HL-60 (cell line): Measurements from ENCODE around the gene MX2.

Source experiments
- DNase-seq, 2 experiments: peaks; one replicate each; pipeline ENCODE4 v3.0.0-alpha.2; 2010 to 2020; ENCODE audit warnings: low read depth in 1 of 2, low spot score in 1 of 2
- H3K27ac ChIP-seq: fragments of 250-450 bp; sonication (Bioruptor Pico); replicated peaks from 2 replicates; pipeline ENCODE4 v1.5.1; 2020; ENCODE audit warnings: mild to moderate bottlenecking, moderate library complexity
- H3K27me3 ChIP-seq: fragments of 250-450 bp; sonication (Bioruptor Pico); 2 replicates; pipeline ENCODE4 v1.5.1; 2021; ENCODE audit warnings: mild to moderate bottlenecking, moderate library complexity; ENCODE audit not compliant: insufficient read depth, poor library complexity, severe bottlenecking
- H3K4me3 ChIP-seq: replicated peaks from 2 replicates; pipeline ENCODE4 v1.5.1; 2011; ENCODE audit warnings: mild to moderate bottlenecking, control low read depth, low read length; ENCODE audit not compliant: insufficient read depth
- GABPA ChIP-seq: IDR thresholded peaks from 2 replicates; pipeline ENCODE4 v1.6.1; 2012; ENCODE audit warnings: low read depth
- POLR2AphosphoS5 ChIP-seq: IDR thresholded peaks from 2 replicates; pipeline ENCODE4 v1.6.1; 2012; ENCODE audit warnings: low read depth
- SPI1 ChIP-seq: IDR thresholded peaks from 2 replicates; pipeline ENCODE4 v1.6.1; 2012; ENCODE audit warnings: low read depth, mild to moderate bottlenecking, borderline replicate concordance
- TF ChIP-seq, protein P1 (sequence below): IDR thresholded peaks from one replicate; pipeline ENCODE4 v1.5.1; 2011; ENCODE audit warnings: low read length, control low read depth, inconsistent platforms; ENCODE audit not compliant: insufficient read depth
- TF ChIP-seq, protein P2 (sequence below): IDR thresholded peaks from 2 replicates; pipeline ENCODE4 v1.6.1; 2012; ENCODE audit warnings: low read depth; ENCODE audit not compliant: insufficient replicate concordance

MX2 gene

GRCh38 chr21:41381731-41382130 is 19.9 kb downstream of the MX2 start:
- H3K4me3 ChIP-seq = no peak overlapping the region
- TF ChIP-seq, protein P1, sequence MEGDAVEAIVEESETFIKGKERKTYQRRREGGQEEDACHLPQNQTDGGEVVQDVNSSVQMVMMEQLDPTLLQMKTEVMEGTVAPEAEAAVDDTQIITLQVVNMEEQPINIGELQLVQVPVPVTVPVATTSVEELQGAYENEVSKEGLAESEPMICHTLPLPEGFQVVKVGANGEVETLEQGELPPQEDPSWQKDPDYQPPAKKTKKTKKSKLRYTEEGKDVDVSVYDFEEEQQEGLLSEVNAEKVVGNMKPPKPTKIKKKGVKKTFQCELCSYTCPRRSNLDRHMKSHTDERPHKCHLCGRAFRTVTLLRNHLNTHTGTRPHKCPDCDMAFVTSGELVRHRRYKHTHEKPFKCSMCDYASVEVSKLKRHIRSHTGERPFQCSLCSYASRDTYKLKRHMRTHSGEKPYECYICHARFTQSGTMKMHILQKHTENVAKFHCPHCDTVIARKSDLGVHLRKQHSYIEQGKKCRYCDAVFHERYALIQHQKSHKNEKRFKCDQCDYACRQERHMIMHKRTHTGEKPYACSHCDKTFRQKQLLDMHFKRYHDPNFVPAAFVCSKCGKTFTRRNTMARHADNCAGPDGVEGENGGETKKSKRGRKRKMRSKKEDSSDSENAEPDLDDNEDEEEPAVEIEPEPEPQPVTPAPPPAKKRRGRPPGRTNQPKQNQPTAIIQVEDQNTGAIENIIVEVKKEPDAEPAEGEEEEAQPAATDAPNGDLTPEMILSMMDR = no peak
- TF ChIP-seq POLR2AphosphoS5 (no peak), SPI1 (no peak), GABPA (no peak)
- TF ChIP-seq, protein P2, sequence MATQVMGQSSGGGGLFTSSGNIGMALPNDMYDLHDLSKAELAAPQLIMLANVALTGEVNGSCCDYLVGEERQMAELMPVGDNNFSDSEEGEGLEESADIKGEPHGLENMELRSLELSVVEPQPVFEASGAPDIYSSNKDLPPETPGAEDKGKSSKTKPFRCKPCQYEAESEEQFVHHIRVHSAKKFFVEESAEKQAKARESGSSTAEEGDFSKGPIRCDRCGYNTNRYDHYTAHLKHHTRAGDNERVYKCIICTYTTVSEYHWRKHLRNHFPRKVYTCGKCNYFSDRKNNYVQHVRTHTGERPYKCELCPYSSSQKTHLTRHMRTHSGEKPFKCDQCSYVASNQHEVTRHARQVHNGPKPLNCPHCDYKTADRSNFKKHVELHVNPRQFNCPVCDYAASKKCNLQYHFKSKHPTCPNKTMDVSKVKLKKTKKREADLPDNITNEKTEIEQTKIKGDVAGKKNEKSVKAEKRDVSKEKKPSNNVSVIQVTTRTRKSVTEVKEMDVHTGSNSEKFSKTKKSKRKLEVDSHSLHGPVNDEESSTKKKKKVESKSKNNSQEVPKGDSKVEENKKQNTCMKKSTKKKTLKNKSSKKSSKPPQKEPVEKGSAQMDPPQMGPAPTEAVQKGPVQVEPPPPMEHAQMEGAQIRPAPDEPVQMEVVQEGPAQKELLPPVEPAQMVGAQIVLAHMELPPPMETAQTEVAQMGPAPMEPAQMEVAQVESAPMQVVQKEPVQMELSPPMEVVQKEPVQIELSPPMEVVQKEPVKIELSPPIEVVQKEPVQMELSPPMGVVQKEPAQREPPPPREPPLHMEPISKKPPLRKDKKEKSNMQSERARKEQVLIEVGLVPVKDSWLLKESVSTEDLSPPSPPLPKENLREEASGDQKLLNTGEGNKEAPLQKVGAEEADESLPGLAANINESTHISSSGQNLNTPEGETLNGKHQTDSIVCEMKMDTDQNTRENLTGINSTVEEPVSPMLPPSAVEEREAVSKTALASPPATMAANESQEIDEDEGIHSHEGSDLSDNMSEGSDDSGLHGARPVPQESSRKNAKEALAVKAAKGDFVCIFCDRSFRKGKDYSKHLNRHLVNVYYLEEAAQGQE = no peak
- DNase-seq = no peak
- H3K27me3 ChIP-seq = no peaks in the 10 kb centered on the region
- H3K27ac ChIP-seq = no peak overlapping the region

- Histone ChIP-seq H3K27me3 (no peaks in the 10 kb centered on the region), H3K27ac (no peak overlapping the region), H3K4me3 (no peak overlapping the region)
- no peak for DNase-seq
- no peak for TF ChIP-seq GABPA
- no peak for TF ChIP-seq POLR2AphosphoS5
- TF ChIP-seq, protein P2 = no peak
- TF ChIP-seq SPI1 = no peak
- TF ChIP-seq, protein P1 = no peak
Measured at GRCh38 chr21:41387042-41387819, 25.4 kb downstream of the MX2 start.

DNA sequence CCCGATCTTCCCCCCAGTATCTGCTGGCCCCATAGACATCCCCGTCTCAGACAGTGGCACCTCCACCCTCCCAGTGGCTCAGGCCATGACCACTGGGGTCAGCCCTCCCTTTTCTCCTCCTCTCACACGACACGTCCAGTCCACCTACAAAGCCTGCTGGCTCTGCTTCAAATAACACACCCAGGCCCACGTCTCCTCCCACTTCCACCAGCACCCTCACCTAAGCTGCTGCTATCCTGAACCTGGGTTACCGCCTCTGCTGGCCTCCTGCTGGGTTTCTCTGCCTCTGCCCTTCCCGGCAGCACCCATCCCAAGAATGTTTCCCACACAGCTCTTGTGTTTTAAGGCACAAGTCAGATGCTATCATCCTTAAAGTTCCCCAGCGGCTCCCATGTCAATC is 26.0 kb downstream of the MX2 start:
- no peaks in the 10 kb centered on the region for H3K27me3 ChIP-seq
- no peak overlapping the region for H3K27ac ChIP-seq
- no peak overlapping the region for H3K4me3 ChIP-seq
- TF ChIP-seq SPI1 (no peak), GABPA (no peak)
- no peak for DNase-seq

GRCh38 chr21:41388259-41388658 is 26.4 kb downstream of the MX2 start:
- no peak overlapping the region for H3K4me3 ChIP-seq
- H3K27me3 ChIP-seq = no peaks in the 10 kb centered on the region
- no peak for DNase-seq
- TF ChIP-seq, protein P2 = no peak
- TF ChIP-seq GABPA = no peak
- no peak for TF ChIP-seq SPI1
- TF ChIP-seq, protein P1 = no peak
- TF ChIP-seq POLR2AphosphoS5 = no peak
- no peak overlapping the region for H3K27ac ChIP-seq
